SK-MEL-5 (cell line): ENCODE measurements around the gene URB1. TPM values are rescaled to one million over a fixed set of nuclear protein-coding genes. Genes with fewer than 3 reads are reported as not detected.
A peak's percentile ranks its signal among the peaks of the same experiment; 100 is the strongest.

Experiments used
- DNase-seq: peaks from one replicate; pipeline ENCODE4 v3.0.0-alpha.2; 2016; ENCODE audit warnings: low read depth, low spot score
- in situ Hi-C: cut with HindIII; loops from 2 replicates; pipeline ENCODE4 v1.10.0; 2016; ENCODE audit warnings: low sequenced_read_pairs, high pct_unique_total_duplicates, low pct_unique_long_range_greater_than_20kb
- total RNA-seq: library from RNA; depleted of rRNA; stranded (reverse); fragments of >200 nt; shearing (Covaris generic); gene quantifications from 2 replicates; pipeline ENCODE4 v1.2.3, GENCODE V29; 2014

Gene URB1
- total RNA-seq, 1 experiment from 2014 or later = 34.2 TPM

GRCh38 chr21:32353002-32353711 lies 39.7 kb downstream of the URB1 start:
- in situ Hi-C loops = no loop called here
- DNase-seq = no peak

GRCh38 chr21:32352526-32352925 lies 40.3 kb downstream of the URB1 start:
- in situ Hi-C loops = no loop called here

DNA sequence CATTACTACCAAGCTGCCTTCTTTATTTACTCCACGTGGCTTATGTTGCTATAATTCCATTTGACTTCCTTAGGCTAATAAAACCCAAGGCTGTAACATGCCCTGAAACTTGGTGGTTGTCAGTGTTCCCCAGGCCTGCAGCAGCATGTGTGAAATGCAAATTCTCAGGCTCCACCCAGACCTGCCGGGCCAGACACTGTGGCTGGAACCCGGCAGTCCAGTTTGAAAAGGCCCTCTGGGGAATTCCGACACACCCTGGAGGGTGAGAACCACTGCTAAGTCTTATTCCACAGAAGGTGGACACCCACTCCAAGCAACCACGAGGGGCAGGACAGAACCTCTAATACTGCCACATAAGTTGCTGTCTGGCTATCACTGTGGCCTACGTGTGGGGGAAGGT lies 41.4 kb downstream of the URB1 start:
- in situ Hi-C loops = no loop called here
- DNase-seq = no peak

More at GRCh38 chr21:32352526-32352925, 40.3 kb downstream of the URB1 start:
- DNase-seq = no peak

DNA sequence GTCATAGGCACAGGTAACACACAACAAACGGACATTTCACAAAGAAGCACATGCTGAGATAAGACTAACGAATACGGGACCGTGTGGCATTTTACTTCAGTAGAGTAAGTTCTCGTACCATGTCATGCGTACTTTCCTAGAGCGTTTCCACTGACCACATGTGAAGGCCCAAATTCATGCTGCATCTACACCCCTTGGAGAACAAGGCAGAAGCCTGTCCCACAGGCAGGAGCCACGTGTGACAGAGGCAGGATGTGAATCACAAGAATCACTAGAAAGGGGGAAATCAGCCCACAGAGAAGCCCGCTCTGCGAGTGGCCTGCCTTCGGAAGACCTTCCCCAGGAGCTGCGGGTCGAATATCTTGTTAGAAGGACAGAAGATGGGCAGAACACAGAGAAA lies 41.8 kb downstream of the URB1 start:
- DNase-seq = no peak
- in situ Hi-C loops = no loop called here

DNA sequence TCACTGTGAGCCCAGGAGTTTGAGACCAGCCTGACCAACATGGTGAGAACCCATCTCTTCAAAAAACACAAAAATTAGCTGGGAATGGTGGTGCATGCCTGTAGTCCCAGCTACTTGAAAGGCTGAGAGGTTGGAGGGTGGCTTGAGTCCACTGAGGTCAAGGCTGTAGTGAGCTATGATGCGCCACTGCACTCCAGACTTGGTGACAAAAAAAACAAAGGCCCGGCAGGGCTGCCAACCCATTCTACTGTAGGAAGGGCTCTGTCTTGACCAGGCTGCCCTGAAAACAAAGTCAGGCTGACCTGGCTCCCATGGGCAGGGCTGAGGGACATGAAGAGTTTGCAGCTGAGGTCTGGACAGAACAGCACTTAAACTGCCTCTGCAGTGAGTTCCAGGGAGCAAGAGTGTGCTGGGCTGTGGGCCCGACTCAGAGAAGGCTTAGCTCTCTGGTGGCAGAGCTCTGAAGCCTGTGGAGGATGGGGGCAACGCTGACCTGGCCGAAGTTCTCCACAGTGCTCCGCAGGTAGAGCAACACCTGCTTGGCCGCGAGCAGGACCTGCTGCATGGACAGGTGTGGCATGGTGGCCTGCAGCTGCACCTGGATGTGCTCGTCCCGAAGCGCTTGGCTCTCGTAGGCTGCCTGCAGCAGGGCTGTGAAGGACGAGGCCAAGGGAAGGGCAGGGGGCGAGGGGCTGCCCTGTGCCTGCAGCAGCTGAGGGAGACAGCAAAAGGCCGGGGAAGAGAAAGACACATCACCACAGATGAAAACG lies 42.4 kb downstream of the URB1 start:
- no peak for DNase-seq
- in situ Hi-C loops = no loop called here

DNA sequence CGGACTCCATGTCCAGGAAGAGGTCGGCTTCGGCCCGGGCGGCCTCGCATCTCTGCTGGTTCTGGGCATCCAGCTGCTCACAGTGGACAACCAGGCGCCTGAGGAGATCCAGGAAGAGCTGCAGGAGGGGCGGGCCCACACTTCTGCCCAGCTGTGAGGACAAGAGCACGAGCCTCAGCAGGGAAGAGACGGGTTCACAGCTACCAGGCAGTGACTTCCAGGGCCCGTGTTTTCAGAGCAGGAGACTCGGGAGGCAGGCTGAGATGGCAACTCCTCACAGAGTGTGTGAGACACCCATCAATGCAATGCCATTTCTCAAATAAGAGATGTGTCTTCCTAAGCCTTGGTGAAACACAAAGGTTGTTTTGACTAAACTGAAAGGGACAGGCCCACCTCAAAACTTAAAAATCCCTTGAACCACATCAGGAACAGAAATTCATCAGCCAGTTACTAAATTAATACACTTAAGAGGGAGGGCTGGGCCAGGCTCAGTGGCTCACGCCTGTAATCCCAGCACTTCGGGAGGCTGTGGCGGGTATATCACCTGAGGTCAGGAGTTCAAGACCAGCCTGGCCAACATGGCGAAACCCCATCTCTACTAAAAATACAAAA lies 43.4 kb downstream of the URB1 start:
- in situ Hi-C loops = no loop called here
- no peak for DNase-seq

GRCh38 chr21:32348604-32349332 lies 44.0 kb downstream of the URB1 start:
- in situ Hi-C loops = no loop called here
- DNase-seq = no peak

DNA sequence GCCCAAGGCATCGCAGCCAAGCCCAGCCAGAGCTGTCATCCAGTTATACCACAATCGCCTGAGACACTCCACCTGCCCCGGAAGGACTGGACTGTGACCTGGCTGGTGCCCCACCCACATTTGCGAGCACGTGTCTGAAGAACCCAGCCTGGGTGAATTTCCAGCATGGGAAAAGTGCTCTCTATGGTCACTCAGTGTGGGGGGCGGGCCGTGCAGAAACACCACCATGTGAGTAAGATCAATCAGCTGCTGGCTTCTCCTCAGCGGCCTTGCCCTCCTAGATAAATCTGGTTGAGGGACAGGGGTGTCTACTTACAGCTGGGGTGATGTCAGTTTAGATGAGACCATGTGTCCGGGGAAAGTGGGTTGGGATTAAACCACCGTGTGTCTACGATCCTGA lies 44.8 kb downstream of the URB1 start:
- in situ Hi-C loops = no loop called here
- no peak for DNase-seq

- in situ Hi-C loops = no loop called here
- DNase-seq = no peak
Observed at GRCh38 chr21:32347351-32347750, 45.5 kb downstream of the URB1 start.

- in situ Hi-C loops = no loop called here
- no peak for DNase-seq
Observed at GRCh38 chr21:32346951-32347350, 45.9 kb downstream of the URB1 start.

DNA sequence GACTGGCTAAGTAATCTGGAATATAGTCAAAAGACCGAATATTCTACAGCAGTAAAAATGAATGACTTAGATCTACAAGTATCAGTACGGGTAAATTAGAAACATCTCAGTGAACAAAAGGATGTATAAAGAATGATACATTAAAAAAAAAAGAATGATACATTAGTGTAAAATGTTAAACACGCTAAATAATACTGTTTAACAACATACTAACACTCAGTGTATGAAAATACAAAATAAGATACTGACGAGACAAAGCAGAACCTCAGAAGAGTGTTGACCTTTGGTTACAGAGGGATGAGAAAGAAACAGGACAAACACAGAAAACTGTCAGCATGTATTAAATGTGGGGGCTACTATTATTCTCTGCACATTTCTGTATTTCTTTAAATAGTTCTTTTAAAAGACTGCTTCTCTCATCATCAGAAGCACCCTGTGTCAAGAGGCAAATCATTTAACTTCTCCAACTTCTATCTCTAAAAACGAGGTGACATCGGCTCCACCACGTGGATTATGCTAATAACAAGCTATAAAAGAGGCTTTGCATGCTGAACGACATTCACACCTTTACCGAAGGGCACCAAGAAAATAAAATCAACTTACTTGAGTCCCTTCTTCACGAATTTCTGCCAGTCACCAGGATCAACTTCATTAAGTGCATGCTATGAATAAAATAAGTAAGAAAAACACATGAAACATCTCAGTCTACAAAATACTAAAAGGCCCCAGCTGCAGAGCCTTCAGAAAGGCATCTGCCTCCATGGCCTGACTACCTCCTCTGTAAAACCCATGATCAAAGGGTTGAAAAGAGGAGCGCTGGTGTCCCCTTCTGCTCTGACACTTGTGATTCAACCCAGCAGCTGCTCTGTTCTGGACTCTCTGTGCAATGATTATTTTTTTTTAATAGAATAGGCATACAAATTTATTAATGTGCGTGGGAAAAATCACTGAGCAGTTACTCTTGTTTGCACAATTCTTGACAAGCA lies 51.7 kb downstream of the URB1 start:
- no peak for DNase-seq
- in situ Hi-C loops = no loop called here

DNA sequence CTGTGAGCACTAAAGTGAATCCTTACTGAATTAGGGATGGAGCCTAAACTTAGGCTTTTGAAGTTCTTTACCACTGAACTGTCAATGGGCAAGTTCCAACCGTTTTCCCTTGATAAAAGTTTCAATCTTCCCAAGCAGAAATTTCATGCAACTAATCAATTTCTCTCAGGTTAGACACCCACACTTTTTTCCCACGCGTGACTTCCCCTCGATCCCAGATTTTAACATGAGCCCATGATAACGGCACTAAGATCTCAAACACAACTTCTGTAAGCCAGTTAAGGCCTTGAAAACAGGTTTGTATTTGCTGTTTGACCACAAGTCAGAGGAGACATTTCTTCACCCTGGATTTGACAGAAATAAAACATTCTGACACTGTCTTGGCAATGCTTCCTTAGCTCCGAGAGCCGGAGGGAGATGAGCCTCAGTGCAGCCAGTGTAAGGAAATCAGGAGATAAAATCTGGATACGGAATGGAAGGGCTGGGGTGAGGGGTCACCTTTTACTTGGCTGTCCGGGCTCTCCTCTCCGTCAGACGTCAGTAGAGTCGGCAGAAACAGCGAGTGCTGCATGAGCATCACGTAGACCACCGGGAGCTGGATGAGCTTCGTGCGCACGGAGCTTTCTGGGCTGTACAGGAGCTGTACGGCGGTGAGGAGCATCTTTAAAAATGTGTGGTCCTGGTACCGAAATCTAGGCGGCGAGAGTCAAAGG lies 54.4 kb downstream of the URB1 start:
- DNase-seq = no peak
- in situ Hi-C loops = no loop called here

GRCh38 chr21:32337206-32337605 lies 55.6 kb downstream of the URB1 start:
- DNase-seq = no peak
- in situ Hi-C loops = no loop called here

DNA sequence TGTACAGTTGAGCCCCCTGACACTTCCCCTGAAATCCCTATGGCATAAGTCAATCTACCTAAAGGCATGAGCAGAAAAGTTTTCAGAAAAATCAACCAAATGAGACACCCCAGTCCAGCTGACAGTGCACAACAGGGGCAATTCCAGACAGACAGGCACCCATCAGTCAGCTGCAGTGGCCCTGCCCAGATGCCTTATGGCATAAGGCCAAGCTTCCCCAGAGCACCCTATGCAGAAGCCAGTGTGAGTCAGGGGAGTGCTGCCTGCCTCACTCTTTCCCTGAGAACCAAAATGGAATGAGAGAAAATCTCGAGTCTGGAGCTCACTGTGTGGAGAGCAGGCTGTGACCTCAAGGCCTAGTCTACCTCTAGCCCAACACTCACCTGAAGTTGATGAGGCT lies 56.1 kb downstream of the URB1 start:
- in situ Hi-C loops = no loop called here

GRCh38 chr21:32335601-32336575 lies 56.9 kb downstream of the URB1 start:
- DNase-seq = peak; percentile 99

More for the DNA sequence above, 56.1 kb downstream of the URB1 start:
- DNase-seq = peak; percentile 74

More at GRCh38 chr21:32335601-32336575, 56.9 kb downstream of the URB1 start:
- in situ Hi-C loops = no loop called here
